ENCODE measurements around the gene RELN.

The RELN gene

GRCh38 chr7:103934508-103934907 lies 55.0 kb downstream of the RELN start:
- ChIA-PET POLR2A (no interaction called here), CTCF (no interaction called here)
- Histone ChIP-seq H3K27me3 (replicated peaks in 2 of 5; ENCODE audit: control insufficient read depth in 4 of 5, insufficient read depth in 5 of 5, low read length in 4 of 5) (no peaks in the 10 kb centered on the region), H3K36me3 (ENCODE audit: control insufficient read depth in 4 of 4, insufficient read depth in 4 of 4, low read length in 3 of 4) (no peaks in the 10 kb centered on the region), H3K4me3 (ENCODE audit: control insufficient read depth in 1 of 7, extremely low read depth in 1 of 7, insufficient read depth in 4 of 7, low read depth in 2 of 7, low read length in 6 of 7) (no peak overlapping the region), H3K4me1 (ENCODE audit: control extremely low read depth in 1 of 4, control insufficient read depth in 4 of 4, insufficient read depth in 4 of 4, low read length in 3 of 4) (no peaks in the 10 kb centered on the region), H3K9me3 (ENCODE audit: control extremely low read depth in 1 of 5, control insufficient read depth in 4 of 5, insufficient read depth in 2 of 5, low read depth in 1 of 5, low read length in 4 of 5) (no peaks in the 10 kb centered on the region), H3K27ac (ENCODE audit: insufficient read depth in 1 of 2, low read depth in 1 of 2, low read length in 2 of 2, poor library complexity in 1 of 2, severe bottlenecking in 2 of 2) (no peak overlapping the region)
- 0% methylated on average over 1 of the region's 1 CpG for WGBS (ENCODE audit: insufficient coverage)
- DNase-seq: no peak

GRCh38 chr7:103932389-103932788 lies 57.1 kb downstream of the RELN start:
- H3K27ac ChIP-seq (ENCODE audit: insufficient read depth in 1 of 2, low read depth in 1 of 2, low read length in 2 of 2, poor library complexity in 1 of 2, severe bottlenecking in 2 of 2): no peak overlapping the region
- WGBS (ENCODE audit: insufficient coverage): 72% methylated on average over 2 of the region's 2 CpGs
- no peaks in the 10 kb centered on the region for H3K4me1 ChIP-seq (ENCODE audit: control extremely low read depth in 1 of 4, control insufficient read depth in 4 of 4, insufficient read depth in 4 of 4, low read length in 3 of 4)
- H3K9me3 ChIP-seq (ENCODE audit: control extremely low read depth in 1 of 5, control insufficient read depth in 4 of 5, insufficient read depth in 2 of 5, low read depth in 1 of 5, low read length in 4 of 5): no peaks in the 10 kb centered on the region
- H3K27me3 ChIP-seq (replicated peaks in 2 of 5; ENCODE audit: control insufficient read depth in 4 of 5, insufficient read depth in 5 of 5, low read length in 4 of 5): no peaks in the 10 kb centered on the region
- no peaks in the 10 kb centered on the region for H3K36me3 ChIP-seq (ENCODE audit: control insufficient read depth in 4 of 4, insufficient read depth in 4 of 4, low read length in 3 of 4)
- DNase-seq: no peak
- POLR2A ChIA-PET: no interaction called here
- H3K4me3 ChIP-seq (ENCODE audit: control insufficient read depth in 1 of 7, extremely low read depth in 1 of 7, insufficient read depth in 4 of 7, low read depth in 2 of 7, low read length in 6 of 7): no peak overlapping the region
- CTCF ChIA-PET: no interaction called here

- H3K9me3 ChIP-seq (ENCODE audit: control extremely low read depth in 1 of 5, control insufficient read depth in 4 of 5, insufficient read depth in 2 of 5, low read depth in 1 of 5, low read length in 4 of 5): no peaks in the 10 kb centered on the region
- H3K36me3 ChIP-seq (ENCODE audit: control insufficient read depth in 4 of 4, insufficient read depth in 4 of 4, low read length in 3 of 4): no peaks in the 10 kb centered on the region
- POLR2A ChIA-PET: no interaction called here
- WGBS (ENCODE audit: insufficient coverage): 80% methylated on average over 1 of the region's 1 CpG
- no peaks in the 10 kb centered on the region for H3K4me1 ChIP-seq (ENCODE audit: control extremely low read depth in 1 of 4, control insufficient read depth in 4 of 4, insufficient read depth in 4 of 4, low read length in 3 of 4)
- H3K27ac ChIP-seq (ENCODE audit: insufficient read depth in 1 of 2, low read depth in 1 of 2, low read length in 2 of 2, poor library complexity in 1 of 2, severe bottlenecking in 2 of 2): no peak overlapping the region
- CTCF ChIA-PET: no interaction called here
- no peaks in the 10 kb centered on the region for H3K27me3 ChIP-seq (replicated peaks in 2 of 5; ENCODE audit: control insufficient read depth in 4 of 5, insufficient read depth in 5 of 5, low read length in 4 of 5)
- no peak for DNase-seq
- H3K4me3 ChIP-seq (ENCODE audit: control insufficient read depth in 1 of 7, extremely low read depth in 1 of 7, insufficient read depth in 4 of 7, low read depth in 2 of 7, low read length in 6 of 7): no peak overlapping the region
These were observed 59.6 kb downstream of the RELN start for GRCh38 chr7:103929901-103930311.

- no peaks in the 10 kb centered on the region for H3K36me3 ChIP-seq (ENCODE audit: control insufficient read depth in 4 of 4, insufficient read depth in 4 of 4, low read length in 3 of 4)
- POLR2A ChIA-PET: no interaction called here
These were observed 60.9 kb downstream of the RELN start for GRCh38 chr7:103928581-103928980.

GRCh38 chr7:103924184-103924583 lies 65.3 kb downstream of the RELN start:
- H3K36me3 ChIP-seq (ENCODE audit: control insufficient read depth in 4 of 4, insufficient read depth in 4 of 4, low read length in 3 of 4): no peaks in the 10 kb centered on the region
- CTCF ChIA-PET: no interaction called here
- H3K27ac ChIP-seq (ENCODE audit: insufficient read depth in 1 of 2, low read depth in 1 of 2, low read length in 2 of 2, poor library complexity in 1 of 2, severe bottlenecking in 2 of 2): no peak overlapping the region
- H3K4me1 ChIP-seq (ENCODE audit: control extremely low read depth in 1 of 4, control insufficient read depth in 4 of 4, insufficient read depth in 4 of 4, low read length in 3 of 4): no peaks in the 10 kb centered on the region
- 84% methylated on average over 4 of the region's 4 CpGs for WGBS (ENCODE audit: insufficient coverage)
- H3K27me3 ChIP-seq (replicated peaks in 2 of 5; ENCODE audit: control insufficient read depth in 4 of 5, insufficient read depth in 5 of 5, low read length in 4 of 5): peaks cover 0 to 2% (median 0%) of the 10 kb centered on the region in 5 experiments
- no peak for DNase-seq
- POLR2A ChIA-PET: no interaction called here
- H3K9me3 ChIP-seq (ENCODE audit: control extremely low read depth in 1 of 5, control insufficient read depth in 4 of 5, insufficient read depth in 2 of 5, low read depth in 1 of 5, low read length in 4 of 5): no peaks in the 10 kb centered on the region
- no peak overlapping the region for H3K4me3 ChIP-seq (ENCODE audit: control insufficient read depth in 1 of 7, extremely low read depth in 1 of 7, insufficient read depth in 4 of 7, low read depth in 2 of 7, low read length in 6 of 7)

More at GRCh38 chr7:103928581-103928980, 60.9 kb downstream of the RELN start:
- CTCF ChIA-PET: interaction anchor here (1.0 kb wide), 1 partner anchor 23 kb away, joined by 4 read pairs; no protein-coding TSS in a partner anchor
- no peak overlapping the region for H3K27ac ChIP-seq (ENCODE audit: insufficient read depth in 1 of 2, low read depth in 1 of 2, low read length in 2 of 2, poor library complexity in 1 of 2, severe bottlenecking in 2 of 2)
- peaks cover 0 to 2% (median 0%) of the 10 kb centered on the region in 5 experiments for H3K27me3 ChIP-seq (replicated peaks in 2 of 5; ENCODE audit: control insufficient read depth in 4 of 5, insufficient read depth in 5 of 5, low read length in 4 of 5)
- WGBS (ENCODE audit: insufficient coverage): 77% methylated on average over 1 of the region's 1 CpG
- H3K9me3 ChIP-seq (ENCODE audit: control extremely low read depth in 1 of 5, control insufficient read depth in 4 of 5, insufficient read depth in 2 of 5, low read depth in 1 of 5, low read length in 4 of 5): no peaks in the 10 kb centered on the region
- no peaks in the 10 kb centered on the region for H3K4me1 ChIP-seq (ENCODE audit: control extremely low read depth in 1 of 4, control insufficient read depth in 4 of 4, insufficient read depth in 4 of 4, low read length in 3 of 4)
- no peak for DNase-seq
- H3K4me3 ChIP-seq (ENCODE audit: control insufficient read depth in 1 of 7, extremely low read depth in 1 of 7, insufficient read depth in 4 of 7, low read depth in 2 of 7, low read length in 6 of 7): no peak overlapping the region

- peaks cover 0 to 2% (median 0%) of the 10 kb centered on the region in 5 experiments for H3K27me3 ChIP-seq (replicated peaks in 2 of 5; ENCODE audit: control insufficient read depth in 4 of 5, insufficient read depth in 5 of 5, low read length in 4 of 5)
- CTCF ChIA-PET: interaction anchor here (1.2 kb wide), 1 partner anchor 16 kb away, joined by 3 read pairs; no protein-coding TSS in a partner anchor
- WGBS (ENCODE audit: insufficient coverage): no CpG with 5 or more reads among the region's 2 CpGs
- POLR2A ChIA-PET: no interaction called here
- H3K27ac ChIP-seq (ENCODE audit: insufficient read depth in 1 of 2, low read depth in 1 of 2, low read length in 2 of 2, poor library complexity in 1 of 2, severe bottlenecking in 2 of 2): no peak overlapping the region
- no peaks in the 10 kb centered on the region for H3K36me3 ChIP-seq (ENCODE audit: control insufficient read depth in 4 of 4, insufficient read depth in 4 of 4, low read length in 3 of 4)
- H3K4me3 ChIP-seq (ENCODE audit: control insufficient read depth in 1 of 7, extremely low read depth in 1 of 7, insufficient read depth in 4 of 7, low read depth in 2 of 7, low read length in 6 of 7): no peak overlapping the region
- no peak for DNase-seq
- H3K4me1 ChIP-seq (ENCODE audit: control extremely low read depth in 1 of 4, control insufficient read depth in 4 of 4, insufficient read depth in 4 of 4, low read length in 3 of 4): no peaks in the 10 kb centered on the region
- no peaks in the 10 kb centered on the region for H3K9me3 ChIP-seq (ENCODE audit: control extremely low read depth in 1 of 5, control insufficient read depth in 4 of 5, insufficient read depth in 2 of 5, low read depth in 1 of 5, low read length in 4 of 5)
These were observed 67.1 kb downstream of the RELN start for GRCh38 chr7:103922407-103922806.

- H3K4me1 ChIP-seq (ENCODE audit: control extremely low read depth in 1 of 4, control insufficient read depth in 4 of 4, insufficient read depth in 4 of 4, low read length in 3 of 4): no peaks in the 10 kb centered on the region
- no peak overlapping the region for H3K4me3 ChIP-seq (ENCODE audit: control insufficient read depth in 1 of 7, extremely low read depth in 1 of 7, insufficient read depth in 4 of 7, low read depth in 2 of 7, low read length in 6 of 7)
- H3K9me3 ChIP-seq (ENCODE audit: control extremely low read depth in 1 of 5, control insufficient read depth in 4 of 5, insufficient read depth in 2 of 5, low read depth in 1 of 5, low read length in 4 of 5): no peaks in the 10 kb centered on the region
- no peak overlapping the region for H3K27ac ChIP-seq (ENCODE audit: insufficient read depth in 1 of 2, low read depth in 1 of 2, low read length in 2 of 2, poor library complexity in 1 of 2, severe bottlenecking in 2 of 2)
- DNase-seq: no peak
- ChIA-PET POLR2A (no interaction called here), CTCF (interaction anchor here (1.2 kb wide), 1 partner anchor 15 kb away, joined by 3 read pairs; no protein-coding TSS in a partner anchor)
- H3K27me3 ChIP-seq (replicated peaks in 2 of 5; ENCODE audit: control insufficient read depth in 4 of 5, insufficient read depth in 5 of 5, low read length in 4 of 5): peaks cover 0 to 2% (median 0%) of the 10 kb centered on the region in 5 experiments
- WGBS (ENCODE audit: insufficient coverage): 100% methylated on average over 1 of the region's 1 CpG
- no peaks in the 10 kb centered on the region for H3K36me3 ChIP-seq (ENCODE audit: control insufficient read depth in 4 of 4, insufficient read depth in 4 of 4, low read length in 3 of 4)
These were observed 67.8 kb downstream of the RELN start for GRCh38 chr7:103921692-103922091.
